H1 (cell line): Measurements from ENCODE around the gene PRC1. TPM values are rescaled to one million over a fixed set of nuclear protein-coding genes. Genes with fewer than 3 reads are reported as not detected.

Source experiments
- CTCF ChIA-PET: fragments of 300-600 bp; sonication (Branson Sonifier 250); formaldehyde crosslinking; loops from one replicate; lab custom pipeline; 2021; ENCODE audit not compliant: partially characterized antibody; lab: Charles Lee
- POLR2A ChIA-PET: fragments of 300-600 bp; sonication (Branson Sonifier 250); formaldehyde crosslinking; loops from one replicate; lab custom pipeline; 2021; ENCODE audit warnings: inconsistent platforms; ENCODE audit not compliant: partially characterized antibody; lab: Charles Lee
- DNase-seq, 2 experiments: peaks; one replicate each; pipeline versions ENCODE4 v3.0.0 to v3.0.0-alpha.2; 2010 to 2022; ENCODE audit warnings: low spot score in 2 of 2, low read depth in 1 of 2, mixed read lengths in 1 of 2
- FAIRE-seq: peaks from 2 replicates; lab custom pipeline; 2011; peaks lifted over from hg19 to GRCh38; lab: Jason Lieb, UNC
- H2AFZ ChIP-seq: 2 replicates; pipeline ENCODE4 v1.8.1; 2012; ENCODE audit warnings: low read length, inconsistent platforms
- H2AK5ac ChIP-seq: 2 replicates; pipeline ENCODE4 v1.6.1; 2013; ENCODE audit warnings: low read depth, low read length
- H2BK120ac ChIP-seq: replicated peaks from 2 replicates; pipeline ENCODE3; 2013; ENCODE audit warnings: low read depth, low read length, inconsistent platforms
- H2BK12ac ChIP-seq: 2 replicates; pipeline ENCODE4 v1.6.1; 2013; ENCODE audit warnings: low read depth, low read length
- H2BK15ac ChIP-seq: 2 replicates; pipeline ENCODE4 v1.6.1; 2013; ENCODE audit warnings: low read length
- H2BK20ac ChIP-seq: 2 replicates; pipeline ENCODE4 v1.6.1; 2013; ENCODE audit warnings: low read length
- H2BK5ac ChIP-seq: 2 replicates; pipeline ENCODE4 v1.6.1; 2013; ENCODE audit warnings: low read depth, low read length
- H3K14ac ChIP-seq: 2 replicates; pipeline ENCODE4 v1.6.1; 2013; ENCODE audit warnings: inconsistent platforms; ENCODE audit not compliant: insufficient read length
- H3K18ac ChIP-seq: 2 replicates; pipeline ENCODE4 v1.6.1; 2013; ENCODE audit warnings: low read length; ENCODE audit errors: extremely low read depth
- H3K23ac ChIP-seq: 2 replicates; pipeline ENCODE4 v1.6.1; 2013; ENCODE audit warnings: inconsistent platforms; ENCODE audit not compliant: insufficient read length
- H3K23me2 ChIP-seq: 2 replicates; pipeline ENCODE4 v1.6.1; 2013; ENCODE audit warnings: low read depth, low read length
- H3K27ac ChIP-seq: 2 replicates; pipeline ENCODE4 v1.6.1; 2011; ENCODE audit warnings: low read depth, low read length, inconsistent platforms
- H3K27me3 ChIP-seq, 4 experiments: replicated peaks in 1 of 4; 1 replicate in 1 of 4; 2 replicates in 3 of 4; pipeline versions ENCODE4 v1.6.1 to v1.8.1; 2011 to 2013; ENCODE audit warnings: low read length in 3 of 4, mild to moderate bottlenecking in 3 of 4, inconsistent platforms in 2 of 4, mixed read lengths in 2 of 4, moderate library complexity in 1 of 4; ENCODE audit not compliant: control insufficient read depth in 3 of 4, insufficient read depth in 3 of 4; ENCODE audit errors: extremely low read depth in 1 of 4
- H3K36me3 ChIP-seq, 4 experiments: 2 replicates each; pipeline versions ENCODE4 v1.6.1 to v1.8.1; 2011 to 2013; ENCODE audit warnings: mild to moderate bottlenecking in 4 of 4, low read length in 3 of 4, moderate library complexity in 2 of 4, control low read depth in 1 of 4, inconsistent platforms in 1 of 4; ENCODE audit not compliant: insufficient read depth in 4 of 4, control insufficient read depth in 2 of 4
- H3K4ac ChIP-seq: replicated peaks from 2 replicates; pipeline ENCODE3; 2013; ENCODE audit warnings: low read length, low read depth, mixed read lengths, inconsistent platforms; ENCODE audit not compliant: insufficient read length
- H3K4me1 ChIP-seq, 4 experiments: replicated peaks in 1 of 4; 1 replicate in 1 of 4; 2 replicates in 3 of 4; pipeline versions ENCODE4 v1.6.1 to v1.8.1; 2011 to 2013; ENCODE audit warnings: low read length in 3 of 4, inconsistent platforms in 2 of 4, mixed read lengths in 1 of 4; ENCODE audit not compliant: insufficient read depth in 4 of 4, control insufficient read depth in 3 of 4
- H3K4me2 ChIP-seq, 2 experiments: 2 replicates each; pipeline versions ENCODE4 v1.6.1 to v1.8.1; 2011 to 2013; ENCODE audit warnings: low read depth in 2 of 2, low read length in 2 of 2, control low read depth in 1 of 2, inconsistent platforms in 1 of 2, mild to moderate bottlenecking in 1 of 2; ENCODE audit not compliant: insufficient read depth in 1 of 2
- H3K4me3 ChIP-seq, 4 experiments: fragments of 200-600, 300-600 bp in 1 of 4; sonication (generic), shearing (Covaris generic), sonication (Bioruptor Twin) in 1 of 4; 2 replicates each; pipeline versions ENCODE4 v1.5.1 to v1.8.1; 2011 to 2016; ENCODE audit warnings: low read length in 4 of 4, low read depth in 3 of 4, control low read depth in 2 of 4, inconsistent platforms in 2 of 4, mild to moderate bottlenecking in 2 of 4, mixed read lengths in 1 of 4, moderate library complexity in 1 of 4; ENCODE audit not compliant: insufficient read depth in 2 of 4; ENCODE audit errors: extremely low read depth in 1 of 4
- H3K56ac ChIP-seq: replicated peaks from 2 replicates; pipeline ENCODE3; 2013; ENCODE audit warnings: low read depth, mild to moderate bottlenecking, mixed read lengths, low read length, inconsistent platforms; ENCODE audit not compliant: insufficient read length
- H3K79me1 ChIP-seq: 2 replicates; pipeline ENCODE4 v1.6.1; 2013; ENCODE audit warnings: low read depth, low read length, control low read depth
- H3K79me2 ChIP-seq, 2 experiments: 2 replicates each; pipeline versions ENCODE4 v1.6.1 to v1.8.1; 2012 to 2013; ENCODE audit warnings: low read length in 2 of 2, mild to moderate bottlenecking in 2 of 2, inconsistent platforms in 1 of 2; ENCODE audit not compliant: insufficient read depth in 2 of 2, control insufficient read depth in 1 of 2
- H3K9ac ChIP-seq, 4 experiments: replicated peaks in 1 of 4; 1 replicate in 1 of 4; 2 replicates in 3 of 4; pipeline versions ENCODE4 v1.6.1 to v1.8.1; 2011 to 2013; ENCODE audit warnings: low read depth in 3 of 4, low read length in 3 of 4, control low read depth in 2 of 4, mild to moderate bottlenecking in 2 of 4, moderate library complexity in 2 of 4, inconsistent platforms in 1 of 4; ENCODE audit errors: extremely low read depth in 1 of 4
- H3K9me3 ChIP-seq, 2 experiments: 2 replicates each; pipeline versions ENCODE4 v1.6.1 to v1.8.1; 2012 to 2013; ENCODE audit warnings: mild to moderate bottlenecking in 2 of 2, moderate library complexity in 2 of 2, control low read depth in 1 of 2, inconsistent platforms in 1 of 2, low read depth in 1 of 2, low read length in 1 of 2, mixed read lengths in 1 of 2; ENCODE audit not compliant: insufficient read depth in 2 of 2
- H4K20me1 ChIP-seq, 2 experiments: replicated peaks in 1 of 2; 2 replicates each; pipeline versions ENCODE3 to v1.8.1; 2011 to 2013; ENCODE audit warnings: inconsistent platforms in 2 of 2, low read length in 2 of 2, mild to moderate bottlenecking in 1 of 2; ENCODE audit not compliant: insufficient read depth in 2 of 2, control insufficient read depth in 1 of 2
- H4K5ac ChIP-seq: 2 replicates; pipeline ENCODE4 v1.6.1; 2013; ENCODE audit warnings: low read length, low read depth, mixed read lengths, inconsistent platforms; ENCODE audit not compliant: insufficient read length
- H4K8ac ChIP-seq: 2 replicates; pipeline ENCODE4 v1.8.0; 2013; ENCODE audit warnings: mild to moderate bottlenecking, moderate library complexity, low read length, inconsistent platforms; ENCODE audit not compliant: insufficient read depth; ENCODE audit errors: extremely low read depth
- H4K91ac ChIP-seq: replicated peaks from 2 replicates; pipeline ENCODE3; 2013; ENCODE audit warnings: low read length, mixed read lengths, inconsistent platforms; ENCODE audit not compliant: insufficient read length
- CBX8 ChIP-seq: fragments of 300-800, 300-1000 bp; sonication (generic); IDR thresholded peaks from 2 replicates; pipeline ENCODE4 v1.7.1; 2016; ENCODE audit warnings: low read depth, low read length, borderline replicate concordance
- JUN ChIP-seq: IDR thresholded peaks from 2 replicates; pipeline ENCODE4 v1.6.1; 2011; ENCODE audit warnings: low read depth, mild to moderate bottlenecking, improper control_type of control experiment, low read length
- MAFK ChIP-seq: IDR thresholded peaks from 2 replicates; pipeline ENCODE4 v1.6.1; 2012; ENCODE audit warnings: low read depth, mild to moderate bottlenecking, improper control_type of control experiment, low read length
- MAX ChIP-seq: IDR thresholded peaks from 2 replicates; pipeline ENCODE4 v1.6.1; 2012; ENCODE audit warnings: inconsistent platforms
- NANOG ChIP-seq: IDR thresholded peaks from 2 replicates; pipeline ENCODE4 v1.6.1; 2011; ENCODE audit warnings: low read length, low read depth, mild to moderate bottlenecking, inconsistent platforms; ENCODE audit not compliant: insufficient read depth, poor library complexity, severe bottlenecking
- RBBP5 ChIP-seq: IDR thresholded peaks from 2 replicates; pipeline ENCODE4 v1.7.1; 2012; ENCODE audit warnings: low read depth, mild to moderate bottlenecking, inconsistent platforms, low read length, moderate library complexity, borderline replicate concordance
- SIN3A ChIP-seq, 2 experiments: IDR thresholded peaks in 1 of 2; conservative IDR thresholded peaks in 1 of 2; 2 replicates each; pipeline ENCODE4 v1.6.1; 2011 to 2012; ENCODE audit warnings: low read length in 2 of 2, improper control_type of control experiment in 1 of 2, low read depth in 1 of 2, mild to moderate bottlenecking in 1 of 2
- SP1 ChIP-seq: IDR thresholded peaks from 2 replicates; pipeline ENCODE4 v1.6.1; 2011; ENCODE audit warnings: low read depth, low read length
- SRF ChIP-seq: IDR thresholded peaks from 2 replicates; pipeline ENCODE4 v1.6.1; 2011; ENCODE audit warnings: mild to moderate bottlenecking, low read depth, low read length, moderate library complexity
- TAF7 ChIP-seq: optimal IDR thresholded peaks from 2 replicates; pipeline ENCODE3; 2011; ENCODE audit warnings: low read depth, mild to moderate bottlenecking, inconsistent platforms, low read length, moderate library complexity, borderline replicate concordance
- TBP ChIP-seq: IDR thresholded peaks from 2 replicates; pipeline ENCODE4 v1.6.1; 2011; ENCODE audit warnings: low read depth, low read length, improper control_type of control experiment
- WGBS, 2 experiments: shearing (Covaris generic) in 1 of 2; methylation state at CpG; one replicate each; pipeline versions ENCODE4 v1.1.6 to v1.1.7; 2013 to 2015; ENCODE audit warnings: low lambda C conversion rate in 2 of 2, mixed read lengths in 2 of 2, inconsistent platforms in 1 of 2, low coverage in 1 of 2, missing lambda C conversion rate in 1 of 2; ENCODE audit not compliant: insufficient replicate concordance in 2 of 2, insufficient coverage in 1 of 2, insufficient read length in 1 of 2; ENCODE audit errors: extremely low coverage in 1 of 2, missing lambda C conversion rate in 1 of 2; 5-methylcytosine and 5-hydroxymethylcytosine counted together
- polyA plus RNA-seq, 7 experiments: library from polyadenylated mRNA; depleted of rRNA in 3 of 7; stranded (reverse) in 5 of 7; unstranded in 2 of 7; fragments of >200 nt in 5 of 7; fragments of 200-250 nt in 2 of 7; gene quantifications; 1 replicate in 5 of 7; 2 replicates in 1 of 7; 4 replicates in 1 of 7; pipeline versions ENCODE4 v1.2.1 to v1.2.3, GENCODE V29; 2011 to 2013; ENCODE audit warnings: missing spikeins in 2 of 7, mixed read lengths in 2 of 7
- total RNA-seq: library from RNA; stranded (reverse); fragmentation: NEBNext Ultra II Directional; extraction: Animal tissue kit (Norgen Biotek cat#: 25700); gene quantifications from 2 replicates; pipeline ENCODE4 v1.2.1, GENCODE V29; 2021

The PRC1 gene
- total and polyA plus RNA-seq, 2 of the 8 experiments (the other 6 are each of a cell fraction or from before 2014, with no cell fraction given), result 90.7 to 181 TPM

- Histone ChIP-seq H3K4ac (no peak overlapping the region), H3K56ac (no peak overlapping the region), H3K23me2 (no peaks in the 10 kb centered on the region), H2BK5ac (no peak overlapping the region), H3K4me3 (no peak overlapping the region), H3K9ac (no peak overlapping the region), H2BK120ac (no peak overlapping the region), H3K79me2 (no peaks in the 10 kb centered on the region), H4K8ac (no peak overlapping the region), H3K27ac (no peak overlapping the region), H2AFZ (no peak overlapping the region), H4K91ac (no peak overlapping the region), H2BK15ac (no peak overlapping the region), H2BK12ac (no peak overlapping the region), H2BK20ac (no peak overlapping the region), H3K9me3 (no peaks in the 10 kb centered on the region), H3K27me3 (no peaks in the 10 kb centered on the region), H3K36me3 (peaks cover 42 to 88% (median 74%) of the 10 kb centered on the region in 4 experiments), H4K20me1 (peaks cover 3 to 8% of the 10 kb centered on the region in 2 experiments), H2AK5ac (no peak overlapping the region), H3K4me2 (no peak overlapping the region), H3K4me1 (no peaks in the 10 kb centered on the region), H3K79me1 (no peaks in the 10 kb centered on the region), H3K14ac (no peak overlapping the region), H4K5ac (no peak overlapping the region), H3K18ac (no peak overlapping the region), H3K23ac (no peak overlapping the region)
- no peak for FAIRE-seq
- DNase-seq, result no peak
- ChIA-PET CTCF (interaction anchor here (0.7 to 1.2 kb wide), 3 partner anchors 12 to 55 kb away, joined by 3 to 4 read pairs (median 3); no protein-coding TSS in a partner anchor), POLR2A (interaction anchor here (1.6 kb wide), 1 partner anchor 11 kb away, joined by 3 read pairs; no protein-coding TSS in a partner anchor)
- 91% methylated on average over 5 of the region's 5 CpGs; no CpG with 5 or more reads in 1 of the 2 experiments for WGBS, 2 experiments
- TF ChIP-seq SP1 (no peak), MAX (no peak), TAF7 (no peak), TBP (no peak), NANOG (no peak), SRF (no peak), RBBP5 (no peak), SIN3A (conservative IDR thresholded peaks at IDR 0.05 in 1 of 2, IDR thresholded peaks at IDR 0.05 in 1 of 2; ENCODE audit: low read depth in 1 of 2, low read length in 2 of 2) (no peak), MAFK (no peak), JUN (no peak), CBX8 (no peak)
These were observed 22.2 kb downstream of the PRC1 start for GRCh38 chr15:90972133-90972532.
